ENCODE measurements around the gene MAPKAP1.
A peak's percentile ranks its signal among the peaks of the same experiment; 100 is the strongest.

Gene MAPKAP1

DNA sequence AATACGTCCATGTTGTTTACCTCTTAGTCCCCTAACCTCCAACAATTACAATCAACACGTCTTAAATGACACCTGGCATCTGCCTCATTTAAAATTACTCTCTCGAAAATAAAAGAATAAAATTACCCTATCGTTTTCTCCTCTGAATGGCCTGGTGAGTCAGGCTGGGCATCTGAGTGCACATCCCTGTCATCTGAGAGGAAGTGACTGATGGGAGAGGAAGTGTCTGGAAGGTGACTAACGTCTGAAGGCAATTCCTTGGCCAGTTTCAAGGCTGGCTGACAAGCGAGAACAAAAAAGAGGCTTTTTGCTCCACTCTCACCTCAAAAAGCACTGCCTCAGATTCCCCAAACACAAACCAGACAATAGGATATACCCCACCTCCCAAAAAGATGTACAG lies 57.7 kb downstream of the MAPKAP1 start:
- TF ChIP-seq, protein P1, sequence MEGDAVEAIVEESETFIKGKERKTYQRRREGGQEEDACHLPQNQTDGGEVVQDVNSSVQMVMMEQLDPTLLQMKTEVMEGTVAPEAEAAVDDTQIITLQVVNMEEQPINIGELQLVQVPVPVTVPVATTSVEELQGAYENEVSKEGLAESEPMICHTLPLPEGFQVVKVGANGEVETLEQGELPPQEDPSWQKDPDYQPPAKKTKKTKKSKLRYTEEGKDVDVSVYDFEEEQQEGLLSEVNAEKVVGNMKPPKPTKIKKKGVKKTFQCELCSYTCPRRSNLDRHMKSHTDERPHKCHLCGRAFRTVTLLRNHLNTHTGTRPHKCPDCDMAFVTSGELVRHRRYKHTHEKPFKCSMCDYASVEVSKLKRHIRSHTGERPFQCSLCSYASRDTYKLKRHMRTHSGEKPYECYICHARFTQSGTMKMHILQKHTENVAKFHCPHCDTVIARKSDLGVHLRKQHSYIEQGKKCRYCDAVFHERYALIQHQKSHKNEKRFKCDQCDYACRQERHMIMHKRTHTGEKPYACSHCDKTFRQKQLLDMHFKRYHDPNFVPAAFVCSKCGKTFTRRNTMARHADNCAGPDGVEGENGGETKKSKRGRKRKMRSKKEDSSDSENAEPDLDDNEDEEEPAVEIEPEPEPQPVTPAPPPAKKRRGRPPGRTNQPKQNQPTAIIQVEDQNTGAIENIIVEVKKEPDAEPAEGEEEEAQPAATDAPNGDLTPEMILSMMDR (IDR thresholded peaks at IDR 0.05; ENCODE audit: poor library complexity, severe bottlenecking), result no peak
- peak overlapping the region; percentile 100 for H3K27ac ChIP-seq (ENCODE audit: poor library complexity, severe bottlenecking)
- peaks cover 35% of the 10 kb centered on the region for H3K4me1 ChIP-seq (ENCODE audit: insufficient read depth, poor library complexity, severe bottlenecking)
- no peaks in the 10 kb centered on the region for H3K9me3 ChIP-seq (ENCODE audit: severe bottlenecking)
- no peak overlapping the region for H3K4me3 ChIP-seq (ENCODE audit: severe bottlenecking)
- no peaks in the 10 kb centered on the region for H3K36me3 ChIP-seq (ENCODE audit: low read depth)
- no peaks in the 10 kb centered on the region for H3K27me3 ChIP-seq (ENCODE audit: insufficient read depth, poor library complexity, severe bottlenecking)
- peak; percentile 98 for ATAC-seq (ENCODE audit: low read depth)
- peak; percentile 73 for DNase-seq (ENCODE audit: low spot score)

DNA sequence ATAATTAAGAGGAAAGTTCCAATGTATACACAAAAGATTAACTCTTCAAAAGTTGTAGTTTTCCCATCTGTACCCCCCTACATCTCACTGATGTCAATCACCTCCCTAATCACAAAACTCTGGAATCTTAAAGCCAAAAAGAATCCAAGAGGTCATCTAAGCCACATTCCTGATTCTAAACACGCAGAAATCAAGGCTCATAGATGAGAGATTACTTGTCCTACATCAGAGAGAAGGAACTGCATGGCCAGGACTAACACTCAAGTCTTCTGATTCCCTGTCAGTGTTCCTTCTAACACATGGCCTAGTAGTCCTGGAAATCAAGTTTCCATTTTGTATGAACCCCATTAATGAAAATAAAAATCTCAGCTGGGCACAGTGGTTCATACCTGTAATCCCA lies 58.7 kb downstream of the MAPKAP1 start:
- DNase-seq (ENCODE audit: low spot score), result no peak
- Histone ChIP-seq H3K4me3 (ENCODE audit: severe bottlenecking) (no peak overlapping the region), H3K27me3 (ENCODE audit: insufficient read depth, poor library complexity, severe bottlenecking) (no peaks in the 10 kb centered on the region), H3K9me3 (ENCODE audit: severe bottlenecking) (no peaks in the 10 kb centered on the region), H3K27ac (ENCODE audit: poor library complexity, severe bottlenecking) (peak overlapping the region; percentile 100), H3K4me1 (ENCODE audit: insufficient read depth, poor library complexity, severe bottlenecking) (peaks cover 35% of the 10 kb centered on the region), H3K36me3 (ENCODE audit: low read depth) (no peaks in the 10 kb centered on the region)
- TF ChIP-seq, protein P1 (IDR thresholded peaks at IDR 0.05; ENCODE audit: poor library complexity, severe bottlenecking), result no peak
- ATAC-seq (ENCODE audit: low read depth), result no peak

- ATAC-seq (ENCODE audit: low read depth), result no peak
- no peak for DNase-seq (ENCODE audit: low spot score)
- H3K9me3 ChIP-seq (ENCODE audit: severe bottlenecking), result no peaks in the 10 kb centered on the region
- H3K27me3 ChIP-seq (ENCODE audit: insufficient read depth, poor library complexity, severe bottlenecking), result no peaks in the 10 kb centered on the region
- H3K27ac ChIP-seq (ENCODE audit: poor library complexity, severe bottlenecking), result no peak overlapping the region
- TF ChIP-seq, protein P1 (IDR thresholded peaks at IDR 0.05; ENCODE audit: poor library complexity, severe bottlenecking), result no peak
- no peaks in the 10 kb centered on the region for H3K36me3 ChIP-seq (ENCODE audit: low read depth)
- H3K4me3 ChIP-seq (ENCODE audit: severe bottlenecking), result no peak overlapping the region
- peaks cover 35% of the 10 kb centered on the region for H3K4me1 ChIP-seq (ENCODE audit: insufficient read depth, poor library complexity, severe bottlenecking)
These were observed 60.3 kb downstream of the MAPKAP1 start for GRCh38 chr9:125646621-125647100.

- no peak for DNase-seq (ENCODE audit: low spot score)
- no peak overlapping the region for H3K4me3 ChIP-seq (ENCODE audit: severe bottlenecking)
These were observed 60.8 kb downstream of the MAPKAP1 start for GRCh38 chr9:125646217-125646616.

More at GRCh38 chr9:125646217-125646616, 60.8 kb downstream of the MAPKAP1 start:
- Histone ChIP-seq H3K27ac (ENCODE audit: poor library complexity, severe bottlenecking) (no peak overlapping the region), H3K4me1 (ENCODE audit: insufficient read depth, poor library complexity, severe bottlenecking) (peaks cover 35% of the 10 kb centered on the region), H3K36me3 (ENCODE audit: low read depth) (no peaks in the 10 kb centered on the region), H3K9me3 (ENCODE audit: severe bottlenecking) (no peaks in the 10 kb centered on the region), H3K27me3 (ENCODE audit: insufficient read depth, poor library complexity, severe bottlenecking) (no peaks in the 10 kb centered on the region)
- no peak for ATAC-seq (ENCODE audit: low read depth)
- TF ChIP-seq, protein P1 (IDR thresholded peaks at IDR 0.05; ENCODE audit: poor library complexity, severe bottlenecking), result no peak
